H9 (cell line): ENCODE measurements around the gene RDH5. TPM values are rescaled to one million over a fixed set of nuclear protein-coding genes. Genes with fewer than 3 reads are reported as not detected.

ENCODE experiments used
- DNase-seq: peaks from one replicate; pipeline ENCODE4 v3.0.0-alpha.2; 2017
- H2AFZ ChIP-seq: one replicate; pipeline ENCODE4 v1.6.1; 2013; ENCODE audit warnings: mild to moderate bottlenecking, low read length, control low read depth, moderate library complexity
- H2AK5ac ChIP-seq: 2 replicates; pipeline ENCODE4 v1.6.1; 2013; ENCODE audit warnings: low read length, control low read depth, mixed read lengths; ENCODE audit not compliant: insufficient read length
- H2BK120ac ChIP-seq: one replicate; pipeline ENCODE4 v1.6.1; 2013; ENCODE audit warnings: low read depth, mild to moderate bottlenecking, low read length, control low read depth, inconsistent platforms; ENCODE audit not compliant: poor library complexity, severe bottlenecking
- H2BK12ac ChIP-seq: 2 replicates; pipeline ENCODE4 v1.6.1; 2013; ENCODE audit warnings: low read length, control low read depth, mixed read lengths, low read depth; ENCODE audit not compliant: insufficient read length
- H2BK15ac ChIP-seq: 2 replicates; pipeline ENCODE4 v1.6.1; 2013; ENCODE audit warnings: low read depth, low read length, control low read depth
- H2BK20ac ChIP-seq: one replicate; pipeline ENCODE4 v1.6.1; 2013; ENCODE audit warnings: low read depth, mild to moderate bottlenecking, low read length, control low read depth, inconsistent platforms; ENCODE audit not compliant: poor library complexity, severe bottlenecking
- H2BK5ac ChIP-seq: 2 replicates; pipeline ENCODE4 v1.6.1; 2013; ENCODE audit warnings: low read length, control low read depth, mixed read lengths; ENCODE audit not compliant: insufficient read length
- H3K14ac ChIP-seq: 2 replicates; pipeline ENCODE4 v1.6.1; 2013; ENCODE audit warnings: low read length, control low read depth; ENCODE audit not compliant: insufficient read depth
- H3K18ac ChIP-seq: 2 replicates; pipeline ENCODE4 v1.6.1; 2013; ENCODE audit warnings: low read depth, mild to moderate bottlenecking, mixed read lengths, low read length, control low read depth; ENCODE audit not compliant: insufficient read length
- H3K23ac ChIP-seq: 2 replicates; pipeline ENCODE4 v1.6.1; 2013; ENCODE audit warnings: low read length, control low read depth, mixed read lengths, low read depth; ENCODE audit not compliant: insufficient read length
- H3K23me2 ChIP-seq: 2 replicates; pipeline ENCODE4 v1.6.1; 2013; ENCODE audit warnings: low read depth, mild to moderate bottlenecking, mixed read lengths, low read length, control low read depth; ENCODE audit not compliant: insufficient read length, poor library complexity, severe bottlenecking
- H3K27ac ChIP-seq: 2 replicates; pipeline ENCODE4 v1.5.1; 2013; ENCODE audit warnings: low read length, control low read depth, mixed read lengths, low read depth; ENCODE audit not compliant: insufficient read length
- H3K27me3 ChIP-seq: 2 replicates; pipeline ENCODE4 v1.6.1; 2013; ENCODE audit warnings: low read length, control low read depth, inconsistent platforms; ENCODE audit not compliant: insufficient read depth
- H3K4ac ChIP-seq: 2 replicates; pipeline ENCODE4 v1.6.1; 2013; ENCODE audit warnings: low read depth, mild to moderate bottlenecking, control low read depth, inconsistent platforms, low read length, moderate library complexity
- H3K4me1 ChIP-seq: 2 replicates; pipeline ENCODE4 v1.6.1; 2013; ENCODE audit warnings: low read length, control low read depth, inconsistent platforms; ENCODE audit not compliant: insufficient read depth
- H3K4me2 ChIP-seq: 2 replicates; pipeline ENCODE4 v1.6.1; 2013; ENCODE audit warnings: low read length, control low read depth, mixed read lengths; ENCODE audit not compliant: insufficient read length, insufficient read depth
- H3K56ac ChIP-seq: 2 replicates; pipeline ENCODE4 v1.6.1; 2013; ENCODE audit warnings: low read depth, mild to moderate bottlenecking, mixed read lengths, low read length, control low read depth; ENCODE audit not compliant: insufficient read length
- H3K79me1 ChIP-seq: 2 replicates; pipeline ENCODE4 v1.6.1; 2013; ENCODE audit warnings: low read depth, mild to moderate bottlenecking, moderate library complexity, low read length, control low read depth, inconsistent platforms; ENCODE audit not compliant: insufficient read depth, poor library complexity, severe bottlenecking
- H3K79me2 ChIP-seq: 2 replicates; pipeline ENCODE4 v1.6.1; 2013; ENCODE audit warnings: low read length, control low read depth, inconsistent platforms; ENCODE audit not compliant: insufficient read depth
- H3K9ac ChIP-seq: 2 replicates; pipeline ENCODE4 v1.6.1; 2013; ENCODE audit warnings: low read length, control low read depth, mixed read lengths; ENCODE audit not compliant: insufficient read length; ENCODE audit errors: extremely low read depth
- H3K9me3 ChIP-seq: one replicate; pipeline ENCODE4 v1.6.1; 2013; ENCODE audit warnings: low read depth, low read length, inconsistent platforms; ENCODE audit not compliant: control insufficient read depth
- H3T11ph ChIP-seq: one replicate; pipeline ENCODE4 v1.6.1; 2013; ENCODE audit warnings: mild to moderate bottlenecking, low read length, control low read depth, inconsistent platforms
- H4K20me1 ChIP-seq: one replicate; pipeline ENCODE4 v1.6.1; 2013; ENCODE audit not compliant: control insufficient read depth, insufficient read length, insufficient read depth
- H4K5ac ChIP-seq: 2 replicates; pipeline ENCODE4 v1.6.1; 2013; ENCODE audit warnings: low read depth, mild to moderate bottlenecking, mixed read lengths, low read length, control low read depth; ENCODE audit not compliant: insufficient read length
- H4K8ac ChIP-seq: replicated peaks from 2 replicates; pipeline ENCODE4 v1.6.1; 2013; ENCODE audit warnings: low read length, control low read depth, mixed read lengths, low read depth; ENCODE audit not compliant: insufficient read length
- H4K91ac ChIP-seq: 2 replicates; pipeline ENCODE4 v1.6.1; 2013; ENCODE audit warnings: low read depth, mild to moderate bottlenecking, moderate library complexity, mixed read lengths, low read length, control low read depth; ENCODE audit not compliant: insufficient read length
- H3K27ac Mint-ChIP-seq, 3 experiments: 2 replicates in 2 of 3; 3 replicates in 1 of 3; pipeline ENCODE4 v1.8.0; 2020 to 2021; ENCODE audit warnings: mixed read lengths in 3 of 3, mild to moderate bottlenecking in 1 of 3, moderate library complexity in 1 of 3
- H3K27me3 Mint-ChIP-seq: 2 replicates; pipeline ENCODE4 v1.8.0; 2021; ENCODE audit warnings: low read depth, mild to moderate bottlenecking, moderate library complexity, mixed read lengths
- H3K36me3 Mint-ChIP-seq, 3 experiments: 2 replicates in 2 of 3; 3 replicates in 1 of 3; pipeline ENCODE4 v1.8.0; 2020 to 2021; ENCODE audit warnings: low read depth in 3 of 3, mixed read lengths in 3 of 3; ENCODE audit not compliant: insufficient read depth in 1 of 3
- H3K4me1 Mint-ChIP-seq, 2 experiments: 2 replicates each; pipeline ENCODE4 v1.8.0; 2020; ENCODE audit warnings: mixed read lengths in 2 of 2
- H3K4me3 Mint-ChIP-seq, 2 experiments: 2 replicates in 1 of 2; 3 replicates in 1 of 2; pipeline ENCODE4 v1.8.0; 2020 to 2021; ENCODE audit warnings: mild to moderate bottlenecking in 2 of 2, mixed read lengths in 2 of 2, moderate library complexity in 1 of 2
- H3K9me3 Mint-ChIP-seq, 2 experiments: 2 replicates in 1 of 2; 3 replicates in 1 of 2; pipeline ENCODE4 v1.8.0; 2020; ENCODE audit warnings: mild to moderate bottlenecking in 2 of 2, mixed read lengths in 2 of 2, moderate library complexity in 1 of 2
- WGBS: extraction: QIAGEN DNeasy Blood & Tissue Kit; methylation state at CpG from one replicate; pipeline ENCODE4 v1.1.7; 2013; ENCODE audit warnings: missing lambda C conversion rate, low lambda C conversion rate, mixed read lengths; ENCODE audit not compliant: insufficient read length; ENCODE audit errors: extremely low coverage; 5-methylcytosine and 5-hydroxymethylcytosine counted together
- total RNA-seq: library from RNA; stranded (reverse); gene quantifications from 2 replicates; pipeline ENCODE4 v1.2.1, GENCODE V29; 2021
- TF ChIP-seq, protein P1 (sequence below): fragments of 200-600 bp; sonication (generic); conservative IDR thresholded peaks from 3 replicates; pipeline ENCODE4 v1.8.0; 2021; ENCODE audit warnings: antibody characterized with exemption, mild to moderate bottlenecking

RDH5 gene
- total RNA-seq, 1 experiment from 2014 or later = 6.6 TPM

DNA sequence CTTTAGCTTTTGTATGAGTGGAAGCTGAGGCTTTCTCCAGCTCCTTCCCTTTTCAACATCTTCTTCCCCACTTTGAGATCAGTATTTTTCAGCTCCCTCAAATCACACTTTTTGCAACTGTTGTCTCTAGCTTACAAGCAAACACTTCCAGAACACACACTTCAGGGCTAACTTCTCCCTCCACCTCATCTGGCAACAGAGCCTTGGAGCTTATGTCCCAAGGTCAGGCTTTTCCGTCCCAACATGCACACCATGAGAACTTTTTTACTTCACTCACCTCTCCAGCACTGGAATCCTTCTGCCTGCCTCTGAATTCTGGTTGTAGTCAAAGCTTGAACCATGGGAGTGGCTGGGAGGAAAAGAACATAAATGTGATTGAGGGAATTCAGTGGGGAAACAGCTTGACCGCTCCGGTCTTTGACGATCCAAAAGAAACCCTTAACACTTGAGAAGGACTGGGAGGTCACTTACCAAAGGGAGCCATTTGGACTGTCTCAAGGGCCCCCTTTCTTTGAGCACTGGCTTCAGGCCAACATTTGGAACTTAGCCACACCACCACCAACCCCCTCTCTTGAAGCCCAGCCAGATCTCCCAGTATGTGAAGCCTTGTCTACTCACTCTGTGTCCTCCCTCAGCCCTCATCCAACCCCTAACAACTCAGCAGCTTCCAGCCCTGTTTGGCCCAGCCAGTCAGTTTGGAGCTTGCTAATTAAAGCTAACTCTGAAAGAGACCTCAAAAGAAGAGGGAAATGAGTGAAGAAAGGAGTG lies 8.2 kb upstream of the RDH5 start:
- Mint-ChIP-seq H3K36me3 (no peaks in the 10 kb centered on the region), H3K4me1 (peaks cover 30 to 33% of the 10 kb centered on the region in 2 experiments), H3K9me3 (peaks cover 0 to 3% of the 10 kb centered on the region in 2 experiments; a peak in 2 of 5 replicates), H3K27ac (peak overlapping the region in 1 of 3 experiments; percentile 8; a peak in 1 of 7 replicates), H3K27me3 (peaks cover 33% of the 10 kb centered on the region), H3K4me3 (no peak overlapping the region)
- H2BK12ac ChIP-seq = no peak overlapping the region
- H4K20me1 ChIP-seq = peaks cover under 1% of the 10 kb centered on the region
- H3K14ac ChIP-seq = no peak overlapping the region
- H3K79me1 ChIP-seq = no peaks in the 10 kb centered on the region
- H3K4me1 ChIP-seq = peaks cover 2% of the 10 kb centered on the region; the same call in 1 of the 2 replicates
- DNase-seq = no peak
- no peak overlapping the region for H3K18ac ChIP-seq
- no peak overlapping the region for H4K5ac ChIP-seq
- H3K9ac ChIP-seq = no peak overlapping the region
- H4K91ac ChIP-seq = no peak overlapping the region
- TF ChIP-seq, protein P1, sequence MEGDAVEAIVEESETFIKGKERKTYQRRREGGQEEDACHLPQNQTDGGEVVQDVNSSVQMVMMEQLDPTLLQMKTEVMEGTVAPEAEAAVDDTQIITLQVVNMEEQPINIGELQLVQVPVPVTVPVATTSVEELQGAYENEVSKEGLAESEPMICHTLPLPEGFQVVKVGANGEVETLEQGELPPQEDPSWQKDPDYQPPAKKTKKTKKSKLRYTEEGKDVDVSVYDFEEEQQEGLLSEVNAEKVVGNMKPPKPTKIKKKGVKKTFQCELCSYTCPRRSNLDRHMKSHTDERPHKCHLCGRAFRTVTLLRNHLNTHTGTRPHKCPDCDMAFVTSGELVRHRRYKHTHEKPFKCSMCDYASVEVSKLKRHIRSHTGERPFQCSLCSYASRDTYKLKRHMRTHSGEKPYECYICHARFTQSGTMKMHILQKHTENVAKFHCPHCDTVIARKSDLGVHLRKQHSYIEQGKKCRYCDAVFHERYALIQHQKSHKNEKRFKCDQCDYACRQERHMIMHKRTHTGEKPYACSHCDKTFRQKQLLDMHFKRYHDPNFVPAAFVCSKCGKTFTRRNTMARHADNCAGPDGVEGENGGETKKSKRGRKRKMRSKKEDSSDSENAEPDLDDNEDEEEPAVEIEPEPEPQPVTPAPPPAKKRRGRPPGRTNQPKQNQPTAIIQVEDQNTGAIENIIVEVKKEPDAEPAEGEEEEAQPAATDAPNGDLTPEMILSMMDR = no peak
- H3K9me3 ChIP-seq = no peaks in the 10 kb centered on the region
- H2BK15ac ChIP-seq = no peak overlapping the region
- no peak overlapping the region for H2BK5ac ChIP-seq
- no peak overlapping the region for H3K4ac ChIP-seq
- no peak overlapping the region for H2BK20ac ChIP-seq
- WGBS = no CpG with 5 or more reads among the region's 4 CpGs
- H3K23ac ChIP-seq = no peak overlapping the region
- no peak overlapping the region for H2AFZ ChIP-seq
- H2BK120ac ChIP-seq = no peak overlapping the region
- H3K23me2 ChIP-seq = peaks cover 11% of the 10 kb centered on the region
- H3K27me3 ChIP-seq = no peaks in the 10 kb centered on the region; the same call in 1 of the 2 replicates
- no peak overlapping the region for H4K8ac ChIP-seq
- H2AK5ac ChIP-seq = no peak overlapping the region
- no peak overlapping the region for H3T11ph ChIP-seq
- H3K56ac ChIP-seq = no peak overlapping the region
- no peak overlapping the region for H3K4me2 ChIP-seq
- no peaks in the 10 kb centered on the region for H3K79me2 ChIP-seq
- H3K27ac ChIP-seq = no peak overlapping the region
